PC-9 (cell line): ENCODE measurements around the gene RMI2. TPM values are rescaled to one million over a fixed set of nuclear protein-coding genes. Genes with fewer than 3 reads are reported as not detected.

Experiments used
- BruUV-seq: library from RNA; stranded (reverse); fragments of 400-500 nt; replicated peaks from 2 replicates; lab custom pipeline; 2021; lab: Mats Ljungman, UMichigan
- CTCF ChIA-PET: fragments of 300-600 bp; sonication (Branson Sonifier 250); formaldehyde crosslinking; loops from one replicate; lab custom pipeline; 2022; ENCODE audit warnings: antibody characterized with exemption; lab: Charles Lee
- POLR2A ChIA-PET: fragments of 300-600 bp; sonication (Branson Sonifier 250); formaldehyde crosslinking; loops from one replicate; lab custom pipeline; 2022; ENCODE audit warnings: antibody characterized with exemption; ENCODE audit not compliant: unreplicated experiment; lab: Charles Lee
- DNase-seq, 2 experiments: peaks; one replicate each; pipeline versions ENCODE4 v3.0.0 to v3.0.0-alpha.2; 2015 to 2022; ENCODE audit warnings: mixed read lengths in 1 of 2
- H2AFZ ChIP-seq: fragments of 200-600 bp; sonication (generic); 2 replicates; pipeline ENCODE4 v1.8.1; 2017; ENCODE audit warnings: antibody characterized with exemption
- H3F3A ChIP-seq: fragments of 200-600 bp; sonication (generic); 2 replicates; pipeline ENCODE4 v1.8.1; 2017; ENCODE audit warnings: antibody characterized with exemption, mild to moderate bottlenecking, low read depth; ENCODE audit not compliant: insufficient read depth
- H3K27ac ChIP-seq: fragments of 200-600 bp; sonication (generic); 2 replicates; pipeline ENCODE4 v1.6.1; 2016; ENCODE audit warnings: mixed run types
- H3K27me3 ChIP-seq: fragments of 200-600 bp; sonication (generic); 2 replicates; pipeline ENCODE4 v1.6.1; 2016; ENCODE audit warnings: low read depth, mixed run types; ENCODE audit not compliant: insufficient read depth
- H3K36me3 ChIP-seq: fragments of 200-600 bp; sonication (generic); 2 replicates; pipeline ENCODE4 v1.6.1; 2016; ENCODE audit warnings: low read depth, mixed run types
- H3K4me1 ChIP-seq: fragments of 200-600 bp; sonication (generic); replicated peaks from 2 replicates; pipeline ENCODE4 v1.6.1; 2016; ENCODE audit warnings: mixed run types; ENCODE audit not compliant: insufficient read depth
- H3K4me2 ChIP-seq: fragments of 200-600 bp; sonication (generic); 2 replicates; pipeline ENCODE4 v1.6.1; 2017; ENCODE audit warnings: mixed run types
- H3K4me3 ChIP-seq: fragments of 200-600 bp; sonication (generic); 2 replicates; pipeline ENCODE4 v1.6.1; 2016; ENCODE audit warnings: mixed run types
- H3K79me2 ChIP-seq: fragments of 200-600 bp; sonication (generic); 2 replicates; pipeline ENCODE4 v1.6.1; 2017; ENCODE audit warnings: low read depth, mixed run types
- H3K9me2 ChIP-seq: fragments of 200-600 bp; sonication (generic); 2 replicates; pipeline ENCODE4 v1.8.1; 2017; ENCODE audit warnings: mild to moderate bottlenecking; ENCODE audit not compliant: insufficient read depth
- H3K9me3 ChIP-seq: fragments of 200-600 bp; sonication (generic); 2 replicates; pipeline ENCODE4 v1.8.1; 2016; ENCODE audit warnings: low read depth; ENCODE audit not compliant: insufficient read depth
- H4K20me1 ChIP-seq: fragments of 200-600 bp; sonication (generic); 2 replicates; pipeline ENCODE4 v1.8.1; 2017; ENCODE audit not compliant: insufficient read depth
- CTCF ChIP-seq: fragments of 200-600 bp; sonication (generic); conservative IDR thresholded peaks from 2 replicates; pipeline ENCODE4 v1.6.1; 2017; ENCODE audit warnings: mixed run types, antibody characterized with exemption, mild to moderate bottlenecking, moderate library complexity
- EZH2 ChIP-seq: fragments of 200-600 bp; sonication (generic); IDR thresholded peaks from 2 replicates; pipeline ENCODE4 v1.8.0; 2017; ENCODE audit warnings: antibody characterized with exemption, low read depth
- intact Hi-C: fragments of 100-400 bp; cut with micrococcal nuclease; formaldehyde crosslinking; loops from one replicate; pipeline ENCODE4 v1.10.0; 2022; ENCODE audit not compliant: unreplicated experiment
- total RNA-seq: library from RNA; stranded (reverse); gene quantifications from 2 replicates; pipeline ENCODE4 v1.2.3, GENCODE V29; 2021

Gene RMI2
- total RNA-seq, 1 experiment from 2014 or later: 38.0 TPM

GRCh38 chr16:11360641-11361373 is 15.5 kb downstream of the RMI2 start:
- Histone ChIP-seq H3F3A (peaks cover 42% of the 10 kb centered on the region), H3K79me2 (no peaks in the 10 kb centered on the region), H3K4me1 (peaks cover 52% of the 10 kb centered on the region), H3K9me3 (no peaks in the 10 kb centered on the region), H4K20me1 (no peaks in the 10 kb centered on the region), H3K4me3 (no peak overlapping the region), H3K9me2 (no peaks in the 10 kb centered on the region), H2AFZ (no peak overlapping the region), H3K4me2 (no peak overlapping the region), H3K27me3 (no peaks in the 10 kb centered on the region), H3K36me3 (no peaks in the 10 kb centered on the region), H3K27ac (no peak overlapping the region)
- no peak for TF ChIP-seq CTCF
- TF ChIP-seq EZH2: no peak
- ChIA-PET CTCF (no interaction called here), POLR2A (no interaction called here)
- intact Hi-C loops: no loop called here
- no peak for DNase-seq
- no TSS peak for BruUV-seq

- H3K4me3 ChIP-seq: no peak overlapping the region
- H3F3A ChIP-seq: peaks cover 32% of the 10 kb centered on the region
- H4K20me1 ChIP-seq: no peaks in the 10 kb centered on the region
- H3K4me2 ChIP-seq: no peak overlapping the region
- peaks cover 42% of the 10 kb centered on the region for H3K4me1 ChIP-seq
- H2AFZ ChIP-seq: no peak overlapping the region
- no TSS peak for BruUV-seq
- H3K79me2 ChIP-seq: no peaks in the 10 kb centered on the region
- H3K9me3 ChIP-seq: no peaks in the 10 kb centered on the region
- no peak for DNase-seq
- H3K36me3 ChIP-seq: no peaks in the 10 kb centered on the region
- intact Hi-C loops: no loop called here
- H3K9me2 ChIP-seq: no peaks in the 10 kb centered on the region
- TF ChIP-seq CTCF (no peak), EZH2 (no peak)
- H3K27ac ChIP-seq: no peak overlapping the region
- CTCF ChIA-PET: no interaction called here
- H3K27me3 ChIP-seq: no peaks in the 10 kb centered on the region
- POLR2A ChIA-PET: no interaction called here
Observed at GRCh38 chr16:11361701-11362451, 16.6 kb downstream of the RMI2 start.

- no TSS peak for BruUV-seq
- no peaks in the 10 kb centered on the region for H3K9me3 ChIP-seq
- no peaks in the 10 kb centered on the region for H4K20me1 ChIP-seq
- DNase-seq: no peak
- H3K36me3 ChIP-seq: no peaks in the 10 kb centered on the region
- H3K4me3 ChIP-seq: no peak overlapping the region
- CTCF ChIA-PET: no interaction called here
- no peak overlapping the region for H3K4me2 ChIP-seq
- intact Hi-C loops: no loop called here
- TF ChIP-seq CTCF (no peak), EZH2 (no peak)
- no peak overlapping the region for H3K27ac ChIP-seq
- no peak overlapping the region for H2AFZ ChIP-seq
- H3K79me2 ChIP-seq: no peaks in the 10 kb centered on the region
- H3K9me2 ChIP-seq: no peaks in the 10 kb centered on the region
- H3K27me3 ChIP-seq: no peaks in the 10 kb centered on the region
- peaks cover 22% of the 10 kb centered on the region for H3K4me1 ChIP-seq
- H3F3A ChIP-seq: peaks cover 13% of the 10 kb centered on the region
- POLR2A ChIA-PET: no interaction called here
Observed at GRCh38 chr16:11363927-11364258, 18.6 kb downstream of the RMI2 start.
